OCI-LY7 (cell line): ENCODE data around the gene CTNNA2. TPM values are rescaled to one million over a fixed set of nuclear protein-coding genes. Genes with fewer than 3 reads are reported as not detected.

Source experiments
- BruUV-seq: library from RNA; stranded (reverse); fragments of 400-500 nt; replicated peaks from 2 replicates; lab custom pipeline; 2021; lab: Mats Ljungman, UMichigan
- CTCF ChIA-PET: fragments of 300-600 bp; sonication (Branson Sonifier 250); formaldehyde crosslinking; loops from one replicate; lab custom pipeline; 2022; ENCODE audit warnings: antibody characterized with exemption; ENCODE audit not compliant: unreplicated experiment; lab: Charles Lee
- POLR2A ChIA-PET: fragments of 300-600 bp; sonication (Branson Sonifier 250); formaldehyde crosslinking; loops from one replicate; lab custom pipeline; 2022; ENCODE audit warnings: antibody characterized with exemption; lab: Charles Lee
- DNase-seq: peaks from one replicate; pipeline ENCODE4 v3.0.0-alpha.2; 2015; ENCODE audit warnings: low spot score
- H2AFZ ChIP-seq: fragments of 200-600 bp; sonication (generic), shearing (Covaris generic); 2 replicates; pipeline ENCODE4 v1.6.1; 2014; ENCODE audit warnings: mild to moderate bottlenecking, antibody characterized with exemption, low read length, moderate library complexity
- H3K27ac ChIP-seq: fragments of 200-600 bp; sonication (generic); 2 replicates; pipeline ENCODE4 v1.5.1; 2014; ENCODE audit warnings: mixed run types, low read depth, mild to moderate bottlenecking, moderate library complexity, low read length, inconsistent platforms; ENCODE audit not compliant: poor library complexity, severe bottlenecking
- H3K36me3 ChIP-seq: fragments of 200-600 bp; sonication (generic); 2 replicates; pipeline ENCODE4 v1.6.1; 2014; ENCODE audit warnings: mild to moderate bottlenecking, antibody characterized with exemption, low read length, moderate library complexity, mixed read lengths; ENCODE audit not compliant: insufficient read depth
- H3K4me1 ChIP-seq: fragments of 200-600 bp; sonication (generic); 2 replicates; pipeline ENCODE4 v1.5.1; 2014; ENCODE audit warnings: mild to moderate bottlenecking, low read length; ENCODE audit not compliant: insufficient read depth, poor library complexity, severe bottlenecking
- H3K4me2 ChIP-seq: fragments of 200-600 bp; sonication (generic); 2 replicates; pipeline ENCODE4 v1.6.1; 2014; ENCODE audit warnings: mild to moderate bottlenecking, low read length
- H3K4me3 ChIP-seq: fragments of 200-600 bp; sonication (generic); 2 replicates; pipeline ENCODE4 v1.5.1; 2014; ENCODE audit warnings: mild to moderate bottlenecking, low read depth, low read length; ENCODE audit not compliant: poor library complexity, severe bottlenecking
- H3K79me2 ChIP-seq: fragments of 200-600 bp; sonication (generic); 2 replicates; pipeline ENCODE4 v1.6.1; 2016; ENCODE audit warnings: low read depth, mild to moderate bottlenecking, low read length, moderate library complexity, mixed read lengths; ENCODE audit not compliant: insufficient read depth
- H3K9me2 ChIP-seq: fragments of 200-600 bp; sonication (generic); 2 replicates; pipeline ENCODE4 v1.6.1; 2016; ENCODE audit warnings: mild to moderate bottlenecking, low read length, mixed read lengths; ENCODE audit not compliant: insufficient read depth
- H3K9me3 ChIP-seq: fragments of 200-600 bp; sonication (generic); 2 replicates; pipeline ENCODE4 v1.6.1; 2014; ENCODE audit warnings: mild to moderate bottlenecking, mixed run types, low read length, mixed read lengths
- H4K20me1 ChIP-seq: fragments of 200-600 bp; sonication (generic); 2 replicates; pipeline ENCODE4 v1.6.1; 2014; ENCODE audit warnings: mild to moderate bottlenecking, antibody characterized with exemption, low read length, moderate library complexity, mixed read lengths; ENCODE audit not compliant: insufficient read depth
- CTCF ChIP-seq: fragments of 200-600 bp; sonication (generic); conservative IDR thresholded peaks from 2 replicates; pipeline ENCODE4 v1.5.1; 2014; ENCODE audit warnings: mild to moderate bottlenecking, antibody characterized with exemption, low read length, moderate library complexity, mixed read lengths
- EZH2phosphoT487 ChIP-seq: fragments of 200-600 bp; sonication (generic); IDR thresholded peaks from 2 replicates; pipeline ENCODE4 v1.6.1; 2018; ENCODE audit warnings: low read depth, borderline replicate concordance, mild to moderate bottlenecking, mixed run types, antibody characterized with exemption, low read length, moderate library complexity, mixed read lengths
- intact Hi-C: fragments of 100-400 bp; cut with micrococcal nuclease; formaldehyde crosslinking; loops from one replicate; pipeline ENCODE4 v1.10.0; 2022; ENCODE audit not compliant: unreplicated experiment
- total RNA-seq, 2 experiments: library from RNA; depleted of rRNA in 1 of 2; stranded (reverse); fragments of >200 nt in 1 of 2; shearing (Covaris generic) in 1 of 2; gene quantifications; 2 replicates each; pipeline ENCODE4 v1.2.3, GENCODE V29; 2014 to 2022

Gene CTNNA2
- total RNA-seq, 2 experiments from 2014 or later: 0.19 to 2.7 TPM

GRCh38 chr2:80112790-80113189, 599.9 kb downstream of the CTNNA2 start:
- no peak for TF ChIP-seq CTCF
- TF ChIP-seq EZH2phosphoT487: no peak
- Histone ChIP-seq H3K4me1 (no peaks in the 10 kb centered on the region), H3K9me2 (no peaks in the 10 kb centered on the region), H3K27ac (no peak overlapping the region), H4K20me1 (no peaks in the 10 kb centered on the region), H3K9me3 (no peaks in the 10 kb centered on the region), H3K79me2 (no peaks in the 10 kb centered on the region), H3K4me2 (no peak overlapping the region), H3K4me3 (no peak overlapping the region), H3K36me3 (no peaks in the 10 kb centered on the region), H2AFZ (no peak overlapping the region)
- DNase-seq: no peak
- ChIA-PET CTCF (no interaction called here), POLR2A (no interaction called here)
- intact Hi-C loops: no loop called here
- no TSS peak for BruUV-seq

GRCh38 chr2:80113399-80113798, 600.5 kb downstream of the CTNNA2 start:
- no peak overlapping the region for H3K4me2 ChIP-seq
- no TSS peak for BruUV-seq
- ChIA-PET POLR2A (interaction anchor here (0.9 kb wide), 1 partner anchor 10 kb away, joined by 6 read pairs; no protein-coding TSS in a partner anchor), CTCF (no interaction called here)
- H3K9me3 ChIP-seq: no peaks in the 10 kb centered on the region
- no peak for TF ChIP-seq EZH2phosphoT487
- no peak for TF ChIP-seq CTCF
- H3K27ac ChIP-seq: no peak overlapping the region
- DNase-seq: no peak
- H3K9me2 ChIP-seq: no peaks in the 10 kb centered on the region
- no peaks in the 10 kb centered on the region for H4K20me1 ChIP-seq
- intact Hi-C loops: no loop called here
- H3K36me3 ChIP-seq: no peaks in the 10 kb centered on the region
- H3K4me1 ChIP-seq: no peaks in the 10 kb centered on the region
- no peaks in the 10 kb centered on the region for H3K79me2 ChIP-seq
- no peak overlapping the region for H2AFZ ChIP-seq
- no peak overlapping the region for H3K4me3 ChIP-seq

GRCh38 chr2:80114812-80115211, 602.0 kb downstream of the CTNNA2 start:
- Histone ChIP-seq H3K4me2 (no peak overlapping the region), H3K4me3 (no peak overlapping the region), H4K20me1 (no peaks in the 10 kb centered on the region), H2AFZ (no peak overlapping the region), H3K36me3 (no peaks in the 10 kb centered on the region), H3K27ac (no peak overlapping the region), H3K9me3 (no peaks in the 10 kb centered on the region), H3K4me1 (no peaks in the 10 kb centered on the region), H3K9me2 (no peaks in the 10 kb centered on the region), H3K79me2 (no peaks in the 10 kb centered on the region)
- no peak for DNase-seq
- BruUV-seq: no TSS peak
- no peak for TF ChIP-seq CTCF
- no peak for TF ChIP-seq EZH2phosphoT487
- intact Hi-C loops: no loop called here
- POLR2A ChIA-PET: no interaction called here
- CTCF ChIA-PET: no interaction called here
